ENCODE measurements around the gene PXT1.

DNA sequence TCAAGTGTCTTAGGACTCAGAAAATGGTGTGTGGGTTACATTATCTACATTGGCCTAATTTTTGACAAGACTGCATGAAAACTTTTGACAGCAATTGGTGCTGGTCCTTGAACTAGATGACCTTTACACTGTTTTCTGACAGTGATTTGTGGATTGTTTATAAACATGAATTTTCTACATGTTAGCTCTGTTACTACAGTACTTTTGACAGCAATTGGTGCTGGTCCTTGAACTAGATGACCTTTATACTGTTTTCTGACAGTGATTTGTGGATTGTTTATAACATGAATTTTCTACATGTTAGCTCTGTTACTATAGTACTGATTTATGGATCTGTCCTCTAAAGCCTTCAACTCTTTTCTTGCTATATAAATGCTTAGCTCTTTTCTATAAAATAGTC, 16.8 kb upstream of the PXT1 start:
- TF ChIP-seq, protein P1, sequence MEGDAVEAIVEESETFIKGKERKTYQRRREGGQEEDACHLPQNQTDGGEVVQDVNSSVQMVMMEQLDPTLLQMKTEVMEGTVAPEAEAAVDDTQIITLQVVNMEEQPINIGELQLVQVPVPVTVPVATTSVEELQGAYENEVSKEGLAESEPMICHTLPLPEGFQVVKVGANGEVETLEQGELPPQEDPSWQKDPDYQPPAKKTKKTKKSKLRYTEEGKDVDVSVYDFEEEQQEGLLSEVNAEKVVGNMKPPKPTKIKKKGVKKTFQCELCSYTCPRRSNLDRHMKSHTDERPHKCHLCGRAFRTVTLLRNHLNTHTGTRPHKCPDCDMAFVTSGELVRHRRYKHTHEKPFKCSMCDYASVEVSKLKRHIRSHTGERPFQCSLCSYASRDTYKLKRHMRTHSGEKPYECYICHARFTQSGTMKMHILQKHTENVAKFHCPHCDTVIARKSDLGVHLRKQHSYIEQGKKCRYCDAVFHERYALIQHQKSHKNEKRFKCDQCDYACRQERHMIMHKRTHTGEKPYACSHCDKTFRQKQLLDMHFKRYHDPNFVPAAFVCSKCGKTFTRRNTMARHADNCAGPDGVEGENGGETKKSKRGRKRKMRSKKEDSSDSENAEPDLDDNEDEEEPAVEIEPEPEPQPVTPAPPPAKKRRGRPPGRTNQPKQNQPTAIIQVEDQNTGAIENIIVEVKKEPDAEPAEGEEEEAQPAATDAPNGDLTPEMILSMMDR (conservative IDR thresholded peaks at IDR 0.05 in 1 of 2, IDR thresholded peaks at IDR 0.05 in 1 of 2; ENCODE audit: low read depth in 1 of 2, low read length in 2 of 2): no peak
- no peak for TF ChIP-seq EZH2 (IDR thresholded peaks at IDR 0.05; ENCODE audit: low read length, missing control alignments)

Data from fibroblast of lung (primary cell).